NCI-H524 treated with DMSO at 0.1 percent for 48 hours (cell line): ENCODE data around the gene RC3H1.
"Not testable (repeated sequence)": the region's sequence is repeated elsewhere in the genome, so short reads cannot be mapped to it uniquely, and the experiment has no call there.

Experiments used
- DNase-seq: peaks from one replicate; lab custom pipeline; 2025; lab: John Stamatoyannopoulos, UW

The RC3H1 gene

GRCh38 chr1:174028495-174028894 lies 6.3 kb upstream of the RC3H1 start:
- DNase-seq: no peak

GRCh38 chr1:174023440-174023839 lies 1.3 kb upstream of the RC3H1 start:
- DNase-seq: peak; percentile 15

GRCh38 chr1:174022976-174023277 lies 770 bp upstream of the RC3H1 start:
- no peak for DNase-seq

GRCh38 chr1:174021591-174022079 lies 522 bp downstream of the RC3H1 start:
- DNase-seq: no peak

- DNase-seq: no peak
These were observed 3.6 kb downstream of the RC3H1 start for GRCh38 chr1:174018565-174018964.

GRCh38 chr1:174017231-174017970 lies 4.8 kb downstream of the RC3H1 start:
- DNase-seq: no peak

- DNase-seq: no peak
These were observed 8.2 kb downstream of the RC3H1 start for GRCh38 chr1:174013864-174014418.

- DNase-seq: no peak
These were observed 13.2 kb downstream of the RC3H1 start for GRCh38 chr1:174008979-174009378.

- no peak for DNase-seq
These were observed 13.9 kb downstream of the RC3H1 start for GRCh38 chr1:174008269-174008668.

GRCh38 chr1:174007851-174008250 lies 14.3 kb downstream of the RC3H1 start:
- DNase-seq: no peak

GRCh38 chr1:174005032-174005431 lies 17.1 kb downstream of the RC3H1 start:
- DNase-seq: no peak

GRCh38 chr1:174003867-174004266 lies 18.3 kb downstream of the RC3H1 start:
- no peak for DNase-seq

- no peak for DNase-seq
These were observed 20.6 kb downstream of the RC3H1 start for GRCh38 chr1:174001573-174001972.

- no peak for DNase-seq
These were observed 21.8 kb downstream of the RC3H1 start for GRCh38 chr1:174000371-174000770.

GRCh38 chr1:173997791-173998190 lies 24.4 kb downstream of the RC3H1 start:
- DNase-seq: no peak

- no peak for DNase-seq
These were observed 25.2 kb downstream of the RC3H1 start for GRCh38 chr1:173996995-173997394.

- no peak for DNase-seq
These were observed 26.7 kb downstream of the RC3H1 start for GRCh38 chr1:173995475-173995874.

GRCh38 chr1:173993948-173994347 lies 28.2 kb downstream of the RC3H1 start:
- DNase-seq: not testable (repeated sequence)

GRCh38 chr1:173988068-173988467 lies 34.1 kb downstream of the RC3H1 start:
- no peak for DNase-seq

GRCh38 chr1:173986951-173987350 lies 35.2 kb downstream of the RC3H1 start:
- DNase-seq: no peak

- no peak for DNase-seq
These were observed 51.9 kb downstream of the RC3H1 start for GRCh38 chr1:173970252-173970651.

GRCh38 chr1:173965896-173966295 lies 56.3 kb downstream of the RC3H1 start:
- not testable (repeated sequence) for DNase-seq

GRCh38 chr1:173963477-173963876 lies 58.7 kb downstream of the RC3H1 start:
- DNase-seq: no peak

- no peak for DNase-seq
These were observed 61.5 kb downstream of the RC3H1 start for GRCh38 chr1:173960625-173961024.
